Activated gamma-delta T cell treated with Interleukin-2 at 50 U/mL for 16 hours (primary cell): ENCODE results near the gene HRCT1.
"Not testable (repeated sequence)": the region's sequence is repeated elsewhere in the genome, so short reads cannot be mapped to it uniquely, and the experiment has no call there.

Experiments
- DNase-seq: peaks from one replicate; pipeline ENCODE4 v3.0.0-alpha.2; 2020

The HRCT1 gene

GRCh38 chr9:35919212-35920008 lies 13.4 kb downstream of the HRCT1 start:
- no peak for DNase-seq

DNA sequence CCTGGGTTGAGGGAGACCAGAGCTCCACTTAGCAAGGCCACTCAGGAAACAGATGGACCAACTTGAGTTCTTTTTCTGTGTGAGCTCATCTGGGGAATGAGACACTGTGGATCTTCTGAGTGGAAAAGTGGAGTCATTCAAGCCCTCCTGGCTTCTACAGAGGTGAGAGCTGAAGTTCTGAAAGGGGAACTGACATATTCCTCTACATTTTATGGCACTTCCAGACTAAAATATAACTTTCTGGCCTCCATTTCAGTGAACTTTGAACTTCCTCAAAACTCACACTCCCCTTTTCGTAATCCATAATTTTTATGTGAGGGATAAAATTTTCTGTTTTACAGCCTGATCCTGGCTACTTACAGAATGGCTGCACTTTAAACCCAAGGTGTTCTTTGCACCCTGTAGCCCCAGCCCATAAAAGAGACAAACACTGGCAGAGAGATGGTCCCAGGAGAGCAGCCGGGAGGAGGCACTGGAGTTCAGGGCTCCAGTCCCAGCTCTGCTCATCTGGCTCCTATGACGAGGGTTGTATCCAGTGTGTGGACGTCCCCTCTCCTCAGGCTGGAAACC lies 14.1 kb downstream of the HRCT1 start:
- no peak for DNase-seq

DNA sequence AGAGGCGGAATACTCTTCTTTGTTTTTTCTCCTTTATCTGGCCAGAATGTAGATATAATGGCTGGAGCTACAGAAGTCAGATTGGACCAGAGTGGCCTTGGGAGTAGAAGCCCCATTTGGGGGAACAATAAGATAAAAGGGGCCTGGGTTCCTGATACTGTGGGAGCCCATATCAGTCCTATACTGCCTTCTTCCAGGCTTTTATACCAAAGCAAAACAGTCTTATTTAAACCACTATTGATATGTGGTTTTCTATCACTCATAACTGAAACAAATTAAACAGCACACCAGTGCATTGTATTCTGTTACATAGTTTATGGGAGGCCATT lies 17.6 kb downstream of the HRCT1 start:
- DNase-seq: no peak

GRCh38 chr9:35923927-35924763 lies 18.1 kb downstream of the HRCT1 start:
- DNase-seq: no peak

DNA sequence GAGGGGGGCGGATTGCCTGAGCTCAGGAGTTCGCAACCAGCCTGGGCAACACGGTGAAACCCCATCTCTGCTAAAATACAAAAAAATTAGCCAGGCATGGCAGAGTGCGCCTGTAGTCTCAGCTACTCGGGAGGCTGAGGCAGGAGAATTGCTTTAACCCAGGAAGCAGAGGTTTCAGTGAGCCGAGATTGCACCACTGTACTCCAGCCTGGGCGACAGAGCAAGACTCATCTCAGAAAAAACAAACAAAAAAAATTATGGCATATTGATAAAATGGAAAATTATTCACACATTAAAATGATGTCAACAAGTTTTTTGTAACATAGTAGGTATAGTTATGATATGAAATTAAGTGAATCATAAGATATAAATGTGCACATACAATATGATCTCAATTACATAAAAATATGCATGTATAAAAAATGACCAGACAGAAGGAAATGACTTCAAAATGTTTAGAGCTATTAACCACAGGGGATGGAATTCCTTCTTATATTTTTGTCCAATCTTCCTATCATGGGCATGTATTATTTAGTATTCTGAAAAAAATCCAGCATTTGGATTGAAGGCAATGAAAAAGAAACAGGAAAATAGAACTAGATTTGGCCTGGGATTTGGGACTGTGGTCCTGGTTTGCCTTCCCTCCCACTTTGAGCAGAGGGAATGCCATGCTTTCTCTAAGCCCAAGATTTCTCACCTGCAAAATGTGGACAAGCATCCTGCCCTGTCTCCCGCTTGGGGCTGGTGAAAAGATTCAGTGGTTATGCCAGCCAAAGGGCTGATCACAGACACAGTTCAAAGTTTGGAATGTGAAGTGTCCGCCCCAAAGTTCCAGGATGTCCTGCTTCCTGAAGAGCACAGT lies 22.8 kb downstream of the HRCT1 start:
- no peak for DNase-seq

- no peak for DNase-seq
Observed at GRCh38 chr9:35929453-35929718, 23.4 kb downstream of the HRCT1 start.

GRCh38 chr9:35930521-35930920 lies 24.5 kb downstream of the HRCT1 start:
- no peak for DNase-seq

DNA sequence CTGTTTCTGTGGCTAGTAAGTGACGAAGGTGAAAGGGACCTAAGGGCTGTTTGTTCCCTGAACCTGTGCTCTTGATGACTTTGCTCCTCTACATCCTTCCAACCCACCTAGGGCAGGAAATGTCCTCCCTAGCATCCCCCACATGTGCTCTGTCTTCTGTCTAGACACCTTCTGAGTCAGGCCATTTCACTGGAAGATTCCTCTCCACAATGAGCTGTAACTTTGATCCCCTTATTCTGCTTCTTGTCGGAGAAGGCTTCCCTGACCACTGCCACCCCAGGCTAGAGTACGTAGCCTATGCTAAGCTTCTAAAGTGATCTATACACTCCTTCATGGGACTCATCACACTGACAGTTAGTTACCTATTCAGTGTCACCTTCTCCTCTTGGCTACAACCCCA lies 25.0 kb downstream of the HRCT1 start:
- no peak for DNase-seq

GRCh38 chr9:35932735-35933134 lies 26.7 kb downstream of the HRCT1 start:
- DNase-seq: no peak

DNA sequence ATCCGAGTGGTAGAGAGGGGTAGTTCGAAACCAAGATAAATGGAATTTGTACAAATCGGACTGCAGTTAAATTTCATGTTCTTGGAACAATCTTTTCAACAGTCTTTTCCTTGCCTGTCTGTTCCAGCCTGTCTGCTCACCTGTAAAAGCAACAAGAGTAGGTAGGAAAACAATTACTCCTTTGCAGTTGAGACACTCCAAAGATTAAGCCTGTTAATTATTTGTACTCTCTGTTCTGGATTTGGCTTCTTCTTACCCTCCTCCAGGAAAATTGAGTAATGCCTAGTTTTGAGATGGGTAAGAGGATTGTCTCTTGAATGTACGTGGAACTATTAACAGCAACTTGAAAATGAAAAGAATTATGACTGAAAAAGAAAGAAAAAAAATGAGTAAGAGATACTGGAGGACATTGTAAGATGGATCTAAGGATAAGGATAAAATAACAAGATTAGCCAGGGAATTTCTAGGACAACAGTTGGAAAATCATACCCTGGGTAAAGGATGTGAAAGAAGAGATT lies 27.6 kb downstream of the HRCT1 start:
- DNase-seq: no peak

GRCh38 chr9:35934069-35934468 lies 28.1 kb downstream of the HRCT1 start:
- not testable (repeated sequence) for DNase-seq

GRCh38 chr9:35935261-35935660 lies 29.3 kb downstream of the HRCT1 start:
- DNase-seq: no peak

DNA sequence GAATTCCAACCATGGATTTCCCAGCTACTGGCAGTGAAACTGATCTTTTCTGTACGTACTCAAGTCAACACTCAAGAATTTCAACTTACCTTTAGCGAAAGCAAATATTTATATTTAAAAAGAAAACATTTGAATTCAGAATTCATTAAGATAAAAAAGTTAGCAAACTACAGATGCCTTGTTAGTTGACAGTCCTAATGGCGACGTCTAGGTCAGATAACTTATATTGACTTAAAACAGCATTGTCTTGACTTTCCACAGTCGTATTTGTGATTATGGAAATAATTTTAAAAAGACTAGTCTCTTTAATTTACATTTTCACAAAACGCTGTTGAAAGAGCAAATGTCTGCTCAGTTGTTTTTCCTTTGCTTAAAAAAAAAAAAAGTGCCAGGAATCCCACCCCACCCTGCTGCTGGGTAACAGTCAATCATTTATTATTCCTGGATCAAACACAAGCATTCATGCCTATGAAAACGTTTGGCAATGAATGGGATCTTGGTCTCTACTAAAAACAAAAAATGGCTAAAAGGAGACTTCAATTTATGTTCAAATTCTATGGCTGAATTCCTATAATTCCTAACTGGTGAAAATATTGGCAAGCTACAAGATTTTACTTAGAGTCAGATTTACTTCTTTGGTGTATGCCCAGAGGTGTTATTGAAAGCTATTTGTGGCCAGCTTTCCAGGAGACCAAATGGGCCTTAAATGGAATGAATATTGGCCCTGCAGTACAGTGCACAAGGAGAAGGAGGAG lies 29.9 kb downstream of the HRCT1 start:
- no peak for DNase-seq

GRCh38 chr9:35937227-35937626 lies 31.2 kb downstream of the HRCT1 start:
- DNase-seq: no peak

DNA sequence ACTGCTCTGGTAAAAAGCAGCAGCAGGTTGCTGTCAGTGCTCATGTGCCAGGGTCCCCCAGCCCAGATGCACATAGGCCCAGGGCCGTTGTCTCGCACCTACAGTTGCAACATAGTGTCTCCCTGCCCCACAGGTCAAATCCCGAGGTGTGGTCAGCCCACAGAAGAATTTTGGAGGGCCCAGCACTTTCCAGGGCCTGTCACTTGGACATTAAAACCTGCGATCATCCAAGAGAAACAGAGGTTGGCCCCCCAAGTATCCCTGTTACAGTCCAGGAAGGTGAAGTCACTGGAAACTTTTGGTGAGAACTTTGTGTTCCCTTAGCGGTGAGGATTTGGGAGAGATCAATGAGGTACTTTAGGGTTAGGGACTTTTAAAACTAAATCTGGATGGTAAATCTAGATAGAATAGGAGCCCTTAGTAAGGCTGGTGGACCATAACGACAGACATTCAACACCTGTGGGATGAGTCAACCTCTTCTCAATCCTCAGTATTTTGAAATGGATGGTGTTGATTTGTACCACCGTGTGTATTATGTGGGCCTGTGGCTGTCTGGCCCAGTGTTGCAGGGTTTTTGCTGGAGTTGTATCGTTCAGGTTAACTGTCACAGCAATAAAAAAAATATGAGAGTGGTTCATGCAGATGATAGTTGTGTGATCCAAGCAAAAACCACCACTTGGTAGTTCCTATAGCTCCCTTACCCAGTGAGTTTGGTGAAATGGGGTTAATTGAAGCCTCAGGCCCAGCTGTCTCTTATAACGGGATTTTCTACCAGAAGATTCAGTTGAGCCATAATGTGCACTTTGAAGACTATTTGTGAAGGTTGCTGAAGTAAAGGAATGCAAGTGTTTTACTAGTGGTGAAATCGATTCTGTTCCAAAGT lies 32.7 kb downstream of the HRCT1 start:
- DNase-seq: no peak

- no peak for DNase-seq
Observed at GRCh38 chr9:35939679-35940250, 33.8 kb downstream of the HRCT1 start.

GRCh38 chr9:35940458-35941407 lies 34.7 kb downstream of the HRCT1 start:
- DNase-seq: peak; percentile 9

DNA sequence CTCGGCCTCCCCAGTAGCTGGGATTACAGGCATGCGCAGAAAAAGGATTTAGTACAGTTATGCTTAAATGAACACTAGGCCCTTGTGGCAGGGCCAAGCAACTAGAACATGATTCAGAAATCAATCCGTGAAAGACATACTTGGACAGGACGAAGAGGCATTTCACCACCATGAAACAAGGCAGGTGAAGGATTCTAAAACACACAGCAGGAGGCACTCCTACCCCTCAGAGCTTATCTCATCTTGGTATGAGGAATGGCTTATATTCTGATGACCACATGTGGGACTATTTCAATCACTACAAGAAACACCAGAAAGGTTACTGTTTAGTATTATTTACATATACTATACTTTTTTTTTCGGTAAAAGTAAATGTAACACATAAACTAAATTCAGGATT lies 36.3 kb downstream of the HRCT1 start:
- no peak for DNase-seq

GRCh38 chr9:35944173-35944572 lies 38.2 kb downstream of the HRCT1 start:
- DNase-seq: no peak

DNA sequence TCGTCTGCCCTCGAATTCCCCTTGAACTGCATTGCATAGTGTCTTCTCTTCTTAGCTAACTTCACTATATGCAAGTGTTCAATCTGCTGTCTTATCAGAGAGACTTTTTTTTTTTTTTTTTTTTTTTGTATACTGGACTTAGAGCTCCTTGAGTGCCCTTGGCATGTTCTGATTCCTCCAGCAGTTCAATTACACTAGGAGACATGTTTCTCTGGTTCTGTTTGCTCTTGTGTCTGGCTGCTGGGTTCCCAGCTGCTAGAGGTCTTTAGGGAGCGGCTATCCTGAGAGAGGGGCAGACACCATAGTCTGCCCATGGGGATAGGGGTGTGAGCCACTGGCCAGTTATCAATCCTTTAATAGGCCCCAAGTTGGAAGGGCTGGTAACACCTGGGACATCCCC lies 38.8 kb downstream of the HRCT1 start:
- DNase-seq: no peak
